Activated CD4-positive, alpha-beta T cell treated with anti-CD3 and anti-CD28 coated beads, Interleukin-2, Interleukin-4, amounts not matched to agents 100 ng/mL and 50 ng/mL, durations not matched to agents 16 hours and 8 hours (primary cell): ENCODE data around the gene NARS2.
"Not testable (repeated sequence)": the region's sequence is repeated elsewhere in the genome, so short reads cannot be mapped to it uniquely, and the experiment has no call there.

Source experiments
- DNase-seq: peaks from one replicate; pipeline ENCODE4 v3.0.0-alpha.2; 2020; ENCODE audit warnings: low spot score

Gene NARS2

DNA sequence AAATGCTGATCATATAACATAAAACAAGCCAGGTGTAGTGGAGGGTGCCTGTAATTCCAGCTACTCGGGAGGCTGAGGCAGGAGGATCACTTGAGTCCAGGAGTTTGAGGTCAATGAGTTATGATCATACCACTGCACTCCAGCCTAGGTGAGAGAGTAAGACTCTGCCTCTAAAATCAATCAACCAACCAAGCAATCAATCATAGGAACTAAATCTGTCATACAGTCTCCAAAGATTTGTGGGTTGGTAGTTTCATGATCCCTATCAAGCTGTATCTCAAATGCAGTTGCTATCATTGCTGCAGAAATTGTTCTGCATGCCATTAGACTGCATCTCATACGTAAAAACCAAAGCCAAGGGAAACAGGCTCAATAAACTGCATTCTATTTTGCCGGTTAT lies 33.1 kb downstream of the NARS2 start:
- no peak for DNase-seq

GRCh38 chr11:78540256-78540655 lies 34.4 kb downstream of the NARS2 start:
- DNase-seq, result no peak

GRCh38 chr11:78539506-78539905 lies 35.2 kb downstream of the NARS2 start:
- no peak for DNase-seq

- no peak for DNase-seq
These were observed 37.7 kb downstream of the NARS2 start for GRCh38 chr11:78536933-78537332.

DNA sequence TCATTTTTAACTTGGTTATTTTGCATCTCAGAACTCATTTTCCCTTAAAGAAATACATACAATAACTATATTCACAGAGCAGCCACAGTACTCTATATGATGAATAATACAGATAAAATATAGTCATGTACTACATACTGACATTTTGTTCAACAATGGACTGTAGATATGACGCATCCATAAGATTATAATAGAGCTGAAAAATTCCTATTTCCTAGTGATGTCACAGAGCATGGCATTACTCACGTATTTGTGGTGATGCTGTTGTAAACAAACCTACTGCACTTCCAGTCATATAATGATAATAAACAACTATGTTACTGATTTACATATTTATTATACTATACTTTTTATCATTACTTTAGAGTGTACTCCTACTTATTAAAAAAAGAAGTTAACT lies 38.7 kb downstream of the NARS2 start:
- no peak for DNase-seq

DNA sequence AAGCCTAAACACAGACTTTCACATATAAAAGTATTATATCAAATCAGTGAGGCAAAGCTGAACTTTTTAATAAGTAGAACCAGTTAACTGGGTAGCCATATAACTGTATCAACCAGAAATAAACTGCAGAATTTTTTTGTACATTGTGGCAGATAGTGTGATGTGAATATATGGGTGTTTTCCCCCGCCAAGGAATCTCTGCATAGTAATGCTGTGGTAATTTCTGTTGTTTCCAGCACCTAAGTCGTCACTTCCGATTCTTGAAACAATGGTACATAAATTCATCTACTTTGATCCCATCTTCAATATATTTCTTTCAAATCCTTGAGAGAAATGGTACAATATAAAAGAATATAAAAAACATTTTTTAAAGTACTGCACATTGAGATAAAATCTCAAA lies 39.6 kb downstream of the NARS2 start:
- no peak for DNase-seq

DNA sequence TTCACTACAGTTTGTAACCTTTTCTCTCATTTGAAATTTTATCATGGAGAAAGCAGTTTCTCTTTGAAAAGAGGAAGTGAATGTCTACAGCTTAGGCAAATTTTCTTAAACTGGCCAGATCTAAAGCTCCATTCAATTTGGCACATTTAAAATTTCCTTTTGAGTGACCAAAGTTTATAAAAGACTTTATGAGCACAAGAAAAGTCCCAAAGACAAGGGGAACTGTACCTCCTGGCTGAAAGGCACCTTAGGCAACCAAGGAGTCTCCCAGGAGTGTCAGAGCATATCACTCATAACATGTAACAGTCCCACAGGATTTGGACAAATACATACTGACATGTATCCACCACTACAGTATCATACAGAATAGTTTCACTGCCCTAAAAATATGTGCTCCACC lies 41.3 kb downstream of the NARS2 start:
- DNase-seq, result no peak

- DNase-seq, result no peak
These were observed 41.7 kb downstream of the NARS2 start for GRCh38 chr11:78532991-78533390.

GRCh38 chr11:78526497-78527146 lies 48.0 kb downstream of the NARS2 start:
- no peak for DNase-seq

GRCh38 chr11:78525720-78526119 lies 48.9 kb downstream of the NARS2 start:
- DNase-seq, result no peak

- no peak for DNase-seq
These were observed 54.4 kb downstream of the NARS2 start for GRCh38 chr11:78520230-78520629.

DNA sequence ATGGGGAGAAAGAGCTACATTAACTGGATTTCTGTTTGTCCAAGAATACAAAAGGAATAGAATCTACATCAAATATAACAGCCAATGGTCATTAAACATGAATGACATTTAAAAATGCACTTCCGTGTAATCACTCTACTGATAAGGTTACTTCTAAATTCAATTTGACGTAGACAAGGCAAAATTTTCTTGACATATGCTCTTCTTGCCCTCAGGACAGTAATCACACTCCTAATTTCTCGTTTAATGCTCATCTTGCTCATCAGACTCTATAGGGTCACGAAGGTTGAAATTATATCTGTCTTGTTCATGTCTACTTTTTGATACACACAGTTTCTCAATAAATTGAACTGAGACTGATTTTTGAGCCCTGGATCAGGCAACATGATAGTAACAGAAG lies 58.4 kb downstream of the NARS2 start:
- DNase-seq, result no peak

DNA sequence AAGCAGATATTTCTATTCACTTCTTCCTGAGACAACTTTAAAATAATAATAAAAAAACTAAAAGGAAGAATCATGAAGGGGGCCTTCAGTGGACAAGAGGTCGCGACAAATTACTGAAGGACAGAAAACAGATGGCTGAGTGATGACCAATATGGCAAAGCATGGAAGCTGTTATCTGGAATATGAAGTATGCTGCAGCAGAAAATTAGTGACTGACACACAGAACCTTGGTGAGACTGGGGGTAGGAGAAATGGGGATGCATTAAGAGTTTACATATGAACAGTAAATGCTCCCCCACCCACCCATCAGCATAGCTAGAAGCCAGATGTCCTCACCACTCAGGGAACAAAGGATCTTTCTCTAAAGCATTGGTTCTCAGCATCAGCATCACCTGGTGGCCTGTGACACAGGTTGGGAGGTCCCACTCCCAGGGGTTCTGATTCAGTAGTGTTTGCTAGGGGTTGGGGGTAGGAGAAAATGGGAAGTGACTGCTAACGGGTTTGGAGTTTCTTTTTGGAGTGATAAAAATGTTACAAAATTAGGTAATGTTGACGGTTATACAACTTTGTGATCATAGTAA lies 59.7 kb downstream of the NARS2 start:
- no peak for DNase-seq

GRCh38 chr11:78513085-78513484 lies 61.6 kb downstream of the NARS2 start:
- not testable (repeated sequence) for DNase-seq

DNA sequence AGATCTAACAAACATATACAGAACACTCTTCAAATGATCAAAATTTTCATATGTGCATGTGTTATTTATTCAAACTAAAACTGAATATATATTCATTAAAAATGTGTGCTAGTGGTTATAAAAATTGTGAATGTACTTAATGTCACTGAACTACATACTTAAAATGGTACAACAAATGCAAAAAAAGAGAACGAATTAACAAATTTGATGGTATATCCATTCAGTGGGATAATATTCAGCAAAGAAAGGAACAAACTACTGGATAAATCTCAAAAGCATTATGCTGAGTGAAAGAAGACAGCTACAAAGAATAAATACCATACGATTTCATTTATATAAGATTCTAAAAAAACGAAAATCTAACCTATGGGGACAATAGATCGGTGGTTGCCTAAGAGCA lies 64.1 kb downstream of the NARS2 start:
- no peak for DNase-seq

DNA sequence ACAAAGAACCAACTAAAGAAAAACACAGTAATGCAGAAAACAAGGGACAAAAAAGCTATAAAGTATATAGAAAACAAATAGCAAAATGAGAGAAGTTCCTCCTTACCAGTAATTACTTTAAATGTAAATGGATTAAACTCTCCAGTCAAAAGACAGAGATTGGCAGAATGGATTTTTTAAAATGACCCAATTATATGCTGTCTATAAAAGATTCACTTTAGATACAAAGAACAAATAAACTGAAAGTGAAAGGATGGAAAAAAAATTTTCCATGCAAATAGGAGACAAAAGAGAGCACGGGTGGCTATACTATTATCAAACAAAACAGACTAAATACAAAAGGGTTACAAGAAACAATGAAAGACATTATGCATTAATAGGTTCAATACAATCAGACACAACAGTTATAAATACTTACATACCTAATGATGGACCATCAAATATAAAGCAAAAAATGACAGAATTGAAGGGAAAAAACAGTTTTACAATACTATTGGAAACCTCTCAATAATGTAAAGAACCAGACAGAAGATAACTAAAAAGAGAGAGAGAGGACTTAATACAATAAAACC lies 64.6 kb downstream of the NARS2 start:
- DNase-seq, result no peak

- no peak for DNase-seq
These were observed 70.0 kb downstream of the NARS2 start for GRCh38 chr11:78504708-78505107.

DNA sequence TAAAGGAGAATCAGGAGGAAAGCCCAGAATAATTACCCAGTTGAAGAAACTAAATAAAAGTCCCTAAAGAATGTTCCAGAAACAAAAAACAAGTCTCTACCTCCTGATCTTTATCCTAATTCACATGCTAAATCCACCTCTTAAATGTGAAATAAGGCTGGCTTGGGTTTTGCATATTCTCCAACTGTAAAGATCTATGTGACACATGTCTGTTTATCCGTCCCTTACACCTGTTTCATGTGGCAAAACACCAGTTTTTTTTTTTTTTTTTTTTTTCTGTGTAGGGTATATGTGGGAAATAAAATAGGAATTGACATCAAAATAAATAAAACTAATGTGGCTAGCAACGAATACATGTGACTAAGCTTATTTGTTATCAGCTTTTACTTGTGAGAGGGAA lies 70.5 kb downstream of the NARS2 start:
- DNase-seq, result no peak

DNA sequence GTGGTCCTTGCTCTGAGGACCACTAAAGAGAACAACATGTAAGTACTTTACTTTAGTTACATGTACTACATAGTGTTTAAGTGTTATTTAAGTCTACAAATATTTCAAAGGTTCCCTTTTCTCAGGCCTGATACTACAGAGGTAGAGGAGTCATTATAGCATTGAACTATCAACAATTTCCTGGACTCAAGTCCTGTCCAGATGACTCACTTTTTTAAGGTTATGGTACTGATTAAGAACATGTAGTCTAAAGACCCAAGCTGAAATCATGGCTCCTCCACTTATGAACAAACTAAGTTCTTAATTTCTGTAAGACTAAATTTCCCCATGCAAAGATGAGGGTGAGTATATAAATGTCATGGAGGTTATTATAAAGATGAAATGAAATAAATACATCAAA lies 74.7 kb downstream of the NARS2 start:
- no peak for DNase-seq

- no peak for DNase-seq
These were observed 77.4 kb downstream of the NARS2 start for GRCh38 chr11:78497293-78497692.

DNA sequence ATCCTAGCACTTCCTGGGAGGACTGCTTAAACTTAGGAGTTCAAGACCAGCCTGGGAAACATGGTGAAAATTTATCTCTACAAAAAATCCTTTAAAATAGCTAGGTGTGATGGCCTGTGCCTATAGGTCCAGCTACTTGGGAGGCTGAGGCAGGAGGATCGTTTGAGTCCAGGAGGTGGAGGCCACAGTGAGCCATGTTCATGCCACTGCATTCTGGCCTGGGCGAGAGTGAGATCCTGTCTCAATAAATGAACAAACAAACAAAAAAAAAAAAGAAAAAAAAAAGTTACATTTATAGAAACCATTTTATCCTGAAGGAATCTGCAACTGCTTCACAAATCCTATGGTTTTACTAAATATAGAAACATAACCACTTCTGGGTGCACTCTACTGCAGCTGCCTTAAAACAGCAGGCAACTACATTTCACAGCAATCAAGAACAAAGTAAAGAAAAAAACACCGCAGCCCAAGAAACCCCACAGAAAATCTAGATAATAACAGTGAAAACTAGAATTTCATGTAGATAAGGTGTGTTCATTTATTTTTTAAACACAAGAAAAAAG lies 81.2 kb downstream of the NARS2 start:
- DNase-seq, result no peak

DNA sequence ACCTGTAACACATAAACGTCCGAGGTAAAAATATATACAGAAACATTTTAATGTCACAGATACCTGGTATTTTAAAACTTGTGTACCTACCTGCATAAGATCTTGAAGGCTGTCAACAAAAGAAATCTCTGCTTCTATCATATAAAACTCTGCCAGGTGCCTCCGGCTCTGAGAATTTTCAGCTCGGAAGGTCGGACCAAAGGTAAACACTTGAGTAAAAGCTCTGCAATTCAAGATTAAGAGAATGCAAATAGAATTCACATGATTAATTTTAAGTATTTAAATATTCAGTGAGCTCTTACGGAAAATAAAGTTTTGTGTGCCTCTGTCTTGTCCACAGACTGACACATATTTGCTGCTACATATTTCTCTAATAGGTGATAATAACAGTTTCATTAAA lies 81.7 kb downstream of the NARS2 start:
- DNase-seq, result no peak

- DNase-seq, result no peak
These were observed 85.5 kb downstream of the NARS2 start for GRCh38 chr11:78489184-78489583.

- DNase-seq, result no peak
These were observed 96.1 kb downstream of the NARS2 start for GRCh38 chr11:78478536-78478935.
